D341Med (cell line): Measurements from ENCODE around the gene RNU1-3.
"Not testable (repeated sequence)": the region's sequence is repeated elsewhere in the genome, so short reads cannot be mapped to it uniquely, and the experiment has no call there.

ENCODE experiments used
- DNase-seq: peaks from one replicate; pipeline ENCODE4 v3.0.0; 2012; ENCODE audit warnings: low spot score

The RNU1-3 gene

GRCh38 chr1:16656574-16656973, 10.2 kb downstream of the RNU1-3 start:
- DNase-seq, result not testable (repeated sequence)

GRCh38 chr1:16651560-16651959, 15.2 kb downstream of the RNU1-3 start:
- DNase-seq, result not testable (repeated sequence)

- DNase-seq, result not testable (repeated sequence)
Measured at GRCh38 chr1:16649960-16650359, 16.8 kb downstream of the RNU1-3 start.

GRCh38 chr1:16649390-16649789, 17.4 kb downstream of the RNU1-3 start:
- not testable (repeated sequence) for DNase-seq

GRCh38 chr1:16648756-16649155, 18.0 kb downstream of the RNU1-3 start:
- DNase-seq, result not testable (repeated sequence)

GRCh38 chr1:16648250-16648649, 18.5 kb downstream of the RNU1-3 start:
- DNase-seq, result not testable (repeated sequence)

GRCh38 chr1:16647179-16648176, 19.3 kb downstream of the RNU1-3 start:
- DNase-seq, result not testable (repeated sequence)

- DNase-seq, result not testable (repeated sequence)
Measured at GRCh38 chr1:16646716-16647115, 20.0 kb downstream of the RNU1-3 start.

- DNase-seq, result not testable (repeated sequence)
Measured at GRCh38 chr1:16646061-16646664, 20.6 kb downstream of the RNU1-3 start.

- not testable (repeated sequence) for DNase-seq
Measured at GRCh38 chr1:16645271-16646060, 21.3 kb downstream of the RNU1-3 start.

- DNase-seq, result peak; percentile 99
Measured at GRCh38 chr1:16644482-16645270, 22.1 kb downstream of the RNU1-3 start.

- no peak for DNase-seq
Measured at GRCh38 chr1:16644193-16644481, 22.6 kb downstream of the RNU1-3 start.

- not testable (repeated sequence) for DNase-seq
Measured at GRCh38 chr1:16643476-16644192, 23.1 kb downstream of the RNU1-3 start.

- DNase-seq, result not testable (repeated sequence)
Measured at GRCh38 chr1:16643001-16643411, 23.7 kb downstream of the RNU1-3 start.

- DNase-seq, result not testable (repeated sequence)
Measured at GRCh38 chr1:16642025-16642966, 24.5 kb downstream of the RNU1-3 start.

GRCh38 chr1:16641159-16641975, 25.4 kb downstream of the RNU1-3 start:
- DNase-seq, result not testable (repeated sequence)

- not testable (repeated sequence) for DNase-seq
Measured at GRCh38 chr1:16639091-16640031, 27.4 kb downstream of the RNU1-3 start.
